HepG2 (cell line): ENCODE data around the gene KLHL17. TPM values are rescaled to one million over a fixed set of nuclear protein-coding genes. Genes with fewer than 3 reads are reported as not detected.

ENCODE experiments used
- ATAD3A ChIP-seq: sonication (generic); formaldehyde crosslinking; IDR thresholded peaks from 2 replicates; pipeline ENCODE4 v1.4.0; 2020; ENCODE audit warnings: missing genetic modification reagents
- GATA4 ChIP-seq: sonication (generic); IDR thresholded peaks from 2 replicates; pipeline ENCODE4 v1.6.1; 2016; ENCODE audit warnings: antibody characterized with exemption, low read depth, borderline replicate concordance
- HDAC6 ChIP-seq: fragments of 200-600 bp; sonication (generic); IDR thresholded peaks from 2 replicates; pipeline ENCODE4 v1.7.0; 2017; ENCODE audit warnings: mild to moderate bottlenecking, antibody characterized with exemption, low read length, low read depth
- HNF4G ChIP-seq, 2 experiments: sonication (generic) in 1 of 2; formaldehyde crosslinking in 1 of 2; IDR thresholded peaks; 2 replicates each; pipeline versions ENCODE4 v1.4.0 to v1.6.1; 2011 to 2020; ENCODE audit warnings: borderline replicate concordance in 2 of 2, low read depth in 2 of 2, mild to moderate bottlenecking in 2 of 2, low read length in 1 of 2, missing genetic modification reagents in 1 of 2, moderate library complexity in 1 of 2
- LCORL ChIP-seq, 2 experiments: fragments of 450-650 bp in 1 of 2; sonication (generic) in 1 of 2; formaldehyde crosslinking in 1 of 2; IDR thresholded peaks; 2 replicates each; pipeline versions ENCODE4 v1.5.0 to v1.6.1; 2017 to 2020; ENCODE audit warnings: antibody characterized with exemption in 1 of 2, missing genetic modification reagents in 1 of 2
- MAFK ChIP-seq, 2 experiments: IDR thresholded peaks in 1 of 2; conservative IDR thresholded peaks in 1 of 2; 2 replicates each; pipeline ENCODE4 v1.6.1; 2011; ENCODE audit warnings: improper control_type of control experiment in 2 of 2, low read length in 2 of 2
- MAZ ChIP-seq, 2 experiments: sonication (generic) in 1 of 2; formaldehyde crosslinking in 1 of 2; IDR thresholded peaks; 2 replicates each; pipeline versions ENCODE4 v1.5.0 to v1.6.1; 2012 to 2020; ENCODE audit warnings: low read depth in 2 of 2, mild to moderate bottlenecking in 2 of 2, borderline replicate concordance in 1 of 2, improper control_type of control experiment in 1 of 2, low read length in 1 of 2, missing genetic modification reagents in 1 of 2, moderate library complexity in 1 of 2
- MBD4 ChIP-seq: IDR thresholded peaks from 2 replicates; pipeline ENCODE4 v1.6.1; 2012; ENCODE audit warnings: low read length, inconsistent platforms, borderline replicate concordance
- MED13 ChIP-seq: sonication (generic); formaldehyde crosslinking; IDR thresholded peaks from 2 replicates; pipeline ENCODE4 v1.5.0; 2020; ENCODE audit warnings: missing genetic modification reagents
- MIER3 ChIP-seq: IDR thresholded peaks from 2 replicates; pipeline ENCODE4 v1.6.1; 2016; ENCODE audit warnings: missing compliant biosample characterization, borderline replicate concordance
- MLLT10 ChIP-seq: sonication (generic); formaldehyde crosslinking; IDR thresholded peaks from 2 replicates; pipeline ENCODE4 v1.4.0; 2020; ENCODE audit warnings: missing genetic modification reagents
- NAIF1 ChIP-seq: sonication (generic); formaldehyde crosslinking; IDR thresholded peaks from 2 replicates; pipeline ENCODE4 v1.5.0; 2020; ENCODE audit warnings: mild to moderate bottlenecking, missing genetic modification reagents, borderline replicate concordance
- POGZ ChIP-seq: sonication (generic); formaldehyde crosslinking; IDR thresholded peaks from 2 replicates; pipeline ENCODE4 v1.4.0; 2020; ENCODE audit warnings: mild to moderate bottlenecking, missing genetic modification reagents
- REXO4 ChIP-seq: sonication (generic); formaldehyde crosslinking; IDR thresholded peaks from 2 replicates; pipeline ENCODE4 v1.8.0; 2022; ENCODE audit warnings: missing genetic modification reagents, mild to moderate bottlenecking, borderline replicate concordance
- SATB2 ChIP-seq: sonication (generic); formaldehyde crosslinking; IDR thresholded peaks from 2 replicates; pipeline ENCODE4 v1.5.0; 2020; ENCODE audit warnings: missing genetic modification reagents
- SRF ChIP-seq: IDR thresholded peaks from 2 replicates; pipeline ENCODE4 v1.6.1; 2011; ENCODE audit warnings: mild to moderate bottlenecking, low read depth, low read length, moderate library complexity
- TBP ChIP-seq: sonication (generic); formaldehyde crosslinking; IDR thresholded peaks from 2 replicates; pipeline ENCODE4 v1.5.0; 2020; ENCODE audit warnings: missing genetic modification reagents
- TSC22D2 ChIP-seq: sonication (generic); formaldehyde crosslinking; IDR thresholded peaks from 2 replicates; pipeline ENCODE4 v1.5.1; 2020; ENCODE audit warnings: missing genetic modification reagents, mild to moderate bottlenecking, borderline replicate concordance
- ZFP36 ChIP-seq: fragments of 150-350 bp; IDR thresholded peaks from 2 replicates; pipeline ENCODE4 v1.6.1; 2018; ENCODE audit warnings: borderline replicate concordance, low read length, low read depth; ENCODE audit not compliant: partially characterized antibody
- ZNF20 ChIP-seq: sonication (generic); formaldehyde crosslinking; IDR thresholded peaks from 2 replicates; pipeline ENCODE4 v1.4.0; 2020; ENCODE audit warnings: mild to moderate bottlenecking, moderate library complexity, missing genetic modification reagents
- ZNF263 ChIP-seq: sonication (generic); formaldehyde crosslinking; IDR thresholded peaks from 2 replicates; pipeline ENCODE4 v1.4.0; 2020; ENCODE audit warnings: missing genetic modification reagents
- ZNF343 ChIP-seq: sonication (generic); formaldehyde crosslinking; IDR thresholded peaks from 2 replicates; pipeline ENCODE4 v1.4.0; 2020; ENCODE audit warnings: mild to moderate bottlenecking, missing genetic modification reagents
- ZNF451 ChIP-seq: sonication (generic); formaldehyde crosslinking; IDR thresholded peaks from 2 replicates; pipeline ENCODE4 v1.5.0; 2020; ENCODE audit warnings: mild to moderate bottlenecking, missing genetic modification reagents
- ZNF672 ChIP-seq: sonication (generic); formaldehyde crosslinking; IDR thresholded peaks from 2 replicates; pipeline ENCODE4 v1.8.1; 2022; ENCODE audit warnings: missing genetic modification reagents
- ZNF713 ChIP-seq: sonication (generic); formaldehyde crosslinking; IDR thresholded peaks from 2 replicates; pipeline ENCODE4 v1.4.0; 2020; ENCODE audit warnings: mild to moderate bottlenecking, missing genetic modification reagents
- ZNF776 ChIP-seq: sonication (generic); formaldehyde crosslinking; IDR thresholded peaks from 2 replicates; pipeline ENCODE4 v1.4.0; 2020; ENCODE audit warnings: mild to moderate bottlenecking, missing genetic modification reagents
- ZNF839 ChIP-seq: sonication (generic); formaldehyde crosslinking; IDR thresholded peaks from 2 replicates; pipeline ENCODE4 v1.4.0; 2020; ENCODE audit warnings: missing genetic modification reagents, mild to moderate bottlenecking, borderline replicate concordance
- polyA plus RNA-seq, 8 experiments: library from polyadenylated mRNA; depleted of rRNA in 3 of 8; stranded (reverse) in 7 of 8; unstranded in 1 of 8; fragments of >200 nt; fragmentation: Illumina TruSeq in 4 of 8; extraction: Trizol in 4 of 8; gene quantifications; 2 replicates each; pipeline versions ENCODE4 v1.2.1 to v1.2.3, GENCODE V29; 2011 to 2016; ENCODE audit warnings: low read depth in 4 of 8, missing spikeins in 1 of 8, mixed read lengths in 1 of 8; ENCODE audit not compliant: insufficient read depth in 1 of 8
- total RNA-seq, 5 experiments: library from RNA; depleted of rRNA; stranded (reverse); fragments of >200 nt; fragmentation: Illumina TruSeq; extraction: Trizol; gene quantifications; 2 replicates each; pipeline ENCODE4 v1.2.3, GENCODE V29; 2016; ENCODE audit warnings: low read depth in 1 of 5
- TF ChIP-seq, protein P1 (sequence below): IDR thresholded peaks from 2 replicates; pipeline ENCODE4 v1.6.1; 2016

KLHL17 gene
- total and polyA plus RNA-seq, 2 of the 13 experiments (the other 11 are each of a cell fraction or from before 2014, with no cell fraction given), result 9.3 to 24.7 TPM

DNA sequence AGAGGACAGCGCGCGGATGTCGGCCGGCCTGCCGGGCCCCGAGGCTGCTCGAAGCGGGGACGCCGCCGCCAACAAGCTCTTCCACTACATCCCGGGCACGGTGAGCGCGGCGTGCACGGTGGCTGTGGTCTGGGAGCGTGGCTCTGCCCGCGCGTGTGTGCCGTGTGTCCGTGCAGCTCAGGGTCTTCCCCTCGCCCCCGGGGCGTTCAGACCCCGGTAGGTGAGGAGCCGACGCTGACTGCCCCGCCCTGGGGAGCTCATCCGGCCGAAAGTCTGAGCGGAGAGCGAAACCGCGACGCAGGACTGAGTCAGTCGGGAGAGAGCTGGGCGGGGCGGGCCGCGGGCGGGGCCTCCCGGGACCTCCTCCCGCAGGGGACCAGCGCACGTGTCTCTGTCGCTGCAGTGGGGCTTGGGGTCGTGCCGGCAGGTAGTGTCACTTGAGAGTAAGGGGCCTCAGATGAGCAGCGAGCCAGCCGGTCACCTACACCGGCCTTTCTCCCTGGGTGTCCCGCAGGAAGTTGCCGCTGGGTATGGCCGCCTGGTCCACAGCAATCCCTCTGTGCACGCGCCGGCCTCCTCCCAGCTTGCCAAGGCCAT is 6.4 kb downstream of the KLHL17 start (continued):
- no peak for TF ChIP-seq ZNF839
- TF ChIP-seq ZNF776 (CRISPR knock-in tag), result no peak
- no peak for TF ChIP-seq ZNF713
- TF ChIP-seq, protein P1, sequence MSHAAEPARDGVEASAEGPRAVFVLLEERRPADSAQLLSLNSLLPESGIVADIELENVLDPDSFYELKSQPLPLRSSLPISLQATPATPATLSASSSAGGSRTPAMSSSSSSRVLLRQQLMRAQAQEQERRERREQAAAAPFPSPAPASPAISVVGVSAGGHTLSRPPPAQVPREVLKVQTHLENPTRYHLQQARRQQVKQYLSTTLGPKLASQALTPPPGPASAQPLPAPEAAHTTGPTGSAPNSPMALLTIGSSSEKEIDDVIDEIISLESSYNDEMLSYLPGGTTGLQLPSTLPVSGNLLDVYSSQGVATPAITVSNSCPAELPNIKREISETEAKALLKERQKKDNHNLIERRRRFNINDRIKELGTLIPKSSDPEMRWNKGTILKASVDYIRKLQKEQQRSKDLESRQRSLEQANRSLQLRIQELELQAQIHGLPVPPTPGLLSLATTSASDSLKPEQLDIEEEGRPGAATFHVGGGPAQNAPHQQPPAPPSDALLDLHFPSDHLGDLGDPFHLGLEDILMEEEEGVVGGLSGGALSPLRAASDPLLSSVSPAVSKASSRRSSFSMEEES, result no peak
- TF ChIP-seq MAZ (IDR thresholded peaks at IDR 0.05; ENCODE audit: borderline replicate concordance, low read depth, low read length), result 0 out of 2 replicates have a peak, but pooled peaks have one; percentile 15
- TF ChIP-seq MAZ (CRISPR knock-in tag; IDR thresholded peaks at IDR 0.05; ENCODE audit: low read depth), result peak; percentile 40; the same call in 1 of the 2 replicates
- peak; percentile 15; the same call in 1 of the 2 replicates for TF ChIP-seq SATB2
- no peak for TF ChIP-seq ZNF20
- TF ChIP-seq MED13 (CRISPR knock-in tag), result no peak
- TF ChIP-seq HNF4G (IDR thresholded peaks at IDR 0.05; ENCODE audit: borderline replicate concordance, low read depth, low read length), result no peak
- TF ChIP-seq HNF4G (CRISPR knock-in tag; IDR thresholded peaks at IDR 0.05; ENCODE audit: borderline replicate concordance, low read depth), result 0 out of 2 replicates have a peak, but pooled peaks have one; percentile 30
- TF ChIP-seq MLLT10 (CRISPR knock-in tag), result no peak
- no peak for TF ChIP-seq REXO4 (CRISPR knock-in tag)
- no peak for TF ChIP-seq MBD4
- TF ChIP-seq ZNF451 (CRISPR knock-in tag), result 0 out of 2 replicates have a peak, but pooled peaks have one; percentile 30
- no peak for TF ChIP-seq ZNF672
- no peak for TF ChIP-seq NAIF1
- TF ChIP-seq ATAD3A (CRISPR knock-in tag), result no peak
- TF ChIP-seq TBP (CRISPR knock-in tag), result no peak
- no peak for TF ChIP-seq ZNF343
- no peak for TF ChIP-seq SRF
- TF ChIP-seq POGZ (CRISPR knock-in tag), result no peak
- no peak for TF ChIP-seq HDAC6
- TF ChIP-seq ZFP36, result no peak
- TF ChIP-seq ZNF263 (CRISPR knock-in tag), result peak; percentile 59; the same call in 1 of the 2 replicates
- 0 out of 2 replicates have a peak, but pooled peaks have one; percentile 16 for TF ChIP-seq MIER3 (CRISPR knock-in tag)
- TF ChIP-seq LCORL (IDR thresholded peaks at IDR 0.05), result no peak
- TF ChIP-seq LCORL (CRISPR knock-in tag; IDR thresholded peaks at IDR 0.05), result no peak; the same call in 1 of the 2 replicates
- TF ChIP-seq MAFK (conservative IDR thresholded peaks at IDR 0.05 in 1 of 2, IDR thresholded peaks at IDR 0.05 in 1 of 2; ENCODE audit: low read length in 2 of 2), result no peak
- 0 out of 2 replicates have a peak, but pooled peaks have one; percentile 25 for TF ChIP-seq GATA4
- TF ChIP-seq TSC22D2, result no peak
